ENCODE measurements around the gene SLC25A12.
"Not testable (repeated sequence)": the region's sequence is repeated elsewhere in the genome, so short reads cannot be mapped to it uniquely, and the experiment has no call there.

SLC25A12 gene

GRCh38 chr2:171788316-171788993, 105.6 kb downstream of the SLC25A12 start:
- DNase-seq, result no peak

GRCh38 chr2:171787333-171788072, 106.5 kb downstream of the SLC25A12 start:
- no peak for DNase-seq

- no peak for DNase-seq
Observed at GRCh38 chr2:171785450-171785849, 108.6 kb downstream of the SLC25A12 start.

GRCh38 chr2:171778515-171778914, 115.5 kb downstream of the SLC25A12 start:
- no peak for DNase-seq

- not testable (repeated sequence) for DNase-seq
Observed at GRCh38 chr2:171774581-171774980, 119.5 kb downstream of the SLC25A12 start.

- DNase-seq, result no peak
Observed at GRCh38 chr2:171772373-171772772, 121.7 kb downstream of the SLC25A12 start.

- no peak for DNase-seq
Observed at GRCh38 chr2:171771463-171771862, 122.6 kb downstream of the SLC25A12 start.

- DNase-seq, result no peak
Observed at GRCh38 chr2:171763602-171764001, 130.4 kb downstream of the SLC25A12 start.

GRCh38 chr2:171762879-171763573, 131.0 kb downstream of the SLC25A12 start:
- DNase-seq, result no peak

GRCh38 chr2:171761176-171761575, 132.9 kb downstream of the SLC25A12 start:
- not testable (repeated sequence) for DNase-seq

GRCh38 chr2:171758762-171759161, 135.3 kb downstream of the SLC25A12 start:
- DNase-seq, result not testable (repeated sequence)

- DNase-seq, result no peak
Observed at GRCh38 chr2:171754254-171754939, 139.6 kb downstream of the SLC25A12 start.

- DNase-seq, result no peak
Observed at GRCh38 chr2:171747371-171747770, 146.7 kb downstream of the SLC25A12 start.

- no peak for DNase-seq
Observed at GRCh38 chr2:171745806-171746205, 148.2 kb downstream of the SLC25A12 start.

- DNase-seq, result no peak
Observed at GRCh38 chr2:171745141-171745540, 148.9 kb downstream of the SLC25A12 start.

GRCh38 chr2:171742760-171743159, 151.3 kb downstream of the SLC25A12 start:
- no peak for DNase-seq

- no peak for DNase-seq
Observed at GRCh38 chr2:171741189-171741588, 152.9 kb downstream of the SLC25A12 start.

- DNase-seq, result no peak
Observed at GRCh38 chr2:171735991-171736710, 157.9 kb downstream of the SLC25A12 start.
